Spleen (tissue), 7 donors: ENCODE results near the gene CSF2RB.

Source experiments
- POLR2A ChIP-seq, 3 donors: fragments of 450-650 bp; IDR thresholded peaks; one replicate each; pipeline ENCODE4 v1.5.1; 2017; ENCODE audit warnings: antibody characterized with exemption in 3 of 3, mild to moderate bottlenecking in 1 of 3
- POLR2AphosphoS5 ChIP-seq, 3 donors: sonication (generic); formaldehyde crosslinking; IDR thresholded peaks; one replicate each; pipeline ENCODE4 v1.5.1; 2017; ENCODE audit warnings: antibody characterized with exemption in 3 of 3
- TF ChIP-seq, protein P1 (sequence below), 11 experiments: fragments of 200-600 bp in 7 of 11; fragments of 450-650 bp in 4 of 11; sonication (generic) in 4 of 11; IDR thresholded peaks in 8 of 11; conservative IDR thresholded peaks in 3 of 11; 1 replicate in 7 of 11; 2 replicates in 4 of 11; pipeline versions ENCODE4 v1.4.0 to v1.8.0; 2016 to 2021; ENCODE audit warnings: antibody characterized with exemption in 11 of 11, inconsistent platforms in 4 of 11, mild to moderate bottlenecking in 1 of 11
- donor health status: DM: no; HTN: no; CAD: no; lungs with moderate emphysema.
- donor health status: DM: no; HTN: no; CAD: no.
- donor health status: DM: no; HTN: no; CAD: no.

DNA sequence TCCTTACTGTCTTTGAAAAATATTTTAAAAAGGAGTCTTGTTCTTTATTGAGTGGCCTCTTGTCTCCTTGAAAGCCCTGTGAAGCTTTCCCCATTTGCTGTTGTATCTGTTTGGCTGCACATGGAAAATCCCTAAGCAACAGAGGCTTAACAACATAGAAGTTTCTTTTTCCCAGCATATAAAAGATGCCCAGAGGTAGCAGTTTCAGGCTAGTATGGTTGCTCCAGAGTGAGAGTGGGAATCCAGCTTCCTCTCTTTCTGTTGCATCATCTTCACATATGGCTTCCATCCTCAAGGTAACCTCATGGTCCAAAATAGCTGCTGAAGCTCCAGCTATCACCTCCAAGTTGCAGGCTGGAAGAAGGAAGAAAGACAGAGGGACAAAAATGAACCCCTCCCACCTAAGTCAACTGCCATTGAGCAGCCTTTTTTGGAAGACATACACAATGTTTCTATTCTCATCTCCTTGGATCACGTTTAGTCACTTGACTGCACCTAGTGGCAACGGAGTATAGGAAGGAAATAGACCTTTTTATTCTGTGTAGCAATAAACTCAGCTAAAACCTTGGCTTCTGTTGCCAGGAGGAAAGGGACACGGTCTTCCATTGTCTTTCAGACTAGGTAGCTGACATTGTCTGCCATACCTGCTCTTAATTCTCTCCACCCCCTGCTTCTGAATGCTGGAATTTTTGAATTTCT lies 5.3 kb downstream of the CSF2RB start:
- TF ChIP-seq, protein P1, sequence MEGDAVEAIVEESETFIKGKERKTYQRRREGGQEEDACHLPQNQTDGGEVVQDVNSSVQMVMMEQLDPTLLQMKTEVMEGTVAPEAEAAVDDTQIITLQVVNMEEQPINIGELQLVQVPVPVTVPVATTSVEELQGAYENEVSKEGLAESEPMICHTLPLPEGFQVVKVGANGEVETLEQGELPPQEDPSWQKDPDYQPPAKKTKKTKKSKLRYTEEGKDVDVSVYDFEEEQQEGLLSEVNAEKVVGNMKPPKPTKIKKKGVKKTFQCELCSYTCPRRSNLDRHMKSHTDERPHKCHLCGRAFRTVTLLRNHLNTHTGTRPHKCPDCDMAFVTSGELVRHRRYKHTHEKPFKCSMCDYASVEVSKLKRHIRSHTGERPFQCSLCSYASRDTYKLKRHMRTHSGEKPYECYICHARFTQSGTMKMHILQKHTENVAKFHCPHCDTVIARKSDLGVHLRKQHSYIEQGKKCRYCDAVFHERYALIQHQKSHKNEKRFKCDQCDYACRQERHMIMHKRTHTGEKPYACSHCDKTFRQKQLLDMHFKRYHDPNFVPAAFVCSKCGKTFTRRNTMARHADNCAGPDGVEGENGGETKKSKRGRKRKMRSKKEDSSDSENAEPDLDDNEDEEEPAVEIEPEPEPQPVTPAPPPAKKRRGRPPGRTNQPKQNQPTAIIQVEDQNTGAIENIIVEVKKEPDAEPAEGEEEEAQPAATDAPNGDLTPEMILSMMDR (IDR thresholded peaks at IDR 0.05 in 8 of 11, conservative IDR thresholded peaks at IDR 0.05 in 3 of 11), result no peak
- TF ChIP-seq POLR2AphosphoS5 (IDR thresholded peaks at IDR 0.05), result no peak
- TF ChIP-seq POLR2A (IDR thresholded peaks at IDR 0.05), result no peak
